ENCODE measurements around the gene MED12L. TPM values are rescaled to one million over a fixed set of nuclear protein-coding genes. Genes with fewer than 3 reads are reported as not detected.

Gene MED12L
- total RNA-seq, 6 donors from 2014 or later, result 0.27 to 1.5 (median 0.31) TPM; not detected in 2

- Histone ChIP-seq H3K27ac (no peak overlapping the region), H3K36me3 (no peaks in the 10 kb centered on the region), H3K4me1 (peaks cover 0 to 10% (median 3%) of the 10 kb centered on the region in 4 donors), H3K27me3 (no peaks in the 10 kb centered on the region), H3K4me3 (no peak overlapping the region), H3K9me3 (no peaks in the 10 kb centered on the region)
- ATAC-seq (ENCODE audit: low FRiP score in 2 of 2), result no peak
- WGBS, 2 donors, result 72 to 76% methylated on average over 3 of the region's 3 CpGs
- TF ChIP-seq POLR2A (IDR thresholded peaks at IDR 0.05) (no peak), POLR2AphosphoS5 (IDR thresholded peaks at IDR 0.05) (no peak), EP300 (IDR thresholded peaks at IDR 0.05) (no peak)
- TF ChIP-seq, protein P1, sequence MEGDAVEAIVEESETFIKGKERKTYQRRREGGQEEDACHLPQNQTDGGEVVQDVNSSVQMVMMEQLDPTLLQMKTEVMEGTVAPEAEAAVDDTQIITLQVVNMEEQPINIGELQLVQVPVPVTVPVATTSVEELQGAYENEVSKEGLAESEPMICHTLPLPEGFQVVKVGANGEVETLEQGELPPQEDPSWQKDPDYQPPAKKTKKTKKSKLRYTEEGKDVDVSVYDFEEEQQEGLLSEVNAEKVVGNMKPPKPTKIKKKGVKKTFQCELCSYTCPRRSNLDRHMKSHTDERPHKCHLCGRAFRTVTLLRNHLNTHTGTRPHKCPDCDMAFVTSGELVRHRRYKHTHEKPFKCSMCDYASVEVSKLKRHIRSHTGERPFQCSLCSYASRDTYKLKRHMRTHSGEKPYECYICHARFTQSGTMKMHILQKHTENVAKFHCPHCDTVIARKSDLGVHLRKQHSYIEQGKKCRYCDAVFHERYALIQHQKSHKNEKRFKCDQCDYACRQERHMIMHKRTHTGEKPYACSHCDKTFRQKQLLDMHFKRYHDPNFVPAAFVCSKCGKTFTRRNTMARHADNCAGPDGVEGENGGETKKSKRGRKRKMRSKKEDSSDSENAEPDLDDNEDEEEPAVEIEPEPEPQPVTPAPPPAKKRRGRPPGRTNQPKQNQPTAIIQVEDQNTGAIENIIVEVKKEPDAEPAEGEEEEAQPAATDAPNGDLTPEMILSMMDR (IDR thresholded peaks at IDR 0.05), result no peak
- DNase-seq, result no peak
Measured at GRCh38 chr3:151366993-151367392, 281.5 kb downstream of the MED12L start.

GRCh38 chr3:151367448-151367847 lies 282.0 kb downstream of the MED12L start:
- ATAC-seq (ENCODE audit: low FRiP score in 2 of 2) (no peak), DNase-seq (no peak)
- H3K27me3 ChIP-seq, result no peaks in the 10 kb centered on the region
- no peak overlapping the region for H3K27ac ChIP-seq
- 73 to 84% methylated on average over 5 of the region's 5 CpGs for whole genome bisulfite sequencing, 2 donors
- H3K4me3 ChIP-seq, result no peak overlapping the region
- TF ChIP-seq POLR2AphosphoS5 (IDR thresholded peaks at IDR 0.05) (no peak), EP300 (IDR thresholded peaks at IDR 0.05) (no peak), POLR2A (IDR thresholded peaks at IDR 0.05) (no peak)
- TF ChIP-seq, protein P1 (IDR thresholded peaks at IDR 0.05), result no peak
- no peaks in the 10 kb centered on the region for H3K9me3 ChIP-seq
- no peaks in the 10 kb centered on the region for H3K36me3 ChIP-seq
- peaks cover 0 to 8% (median 1%) of the 10 kb centered on the region in 4 donors for H3K4me1 ChIP-seq

DNA sequence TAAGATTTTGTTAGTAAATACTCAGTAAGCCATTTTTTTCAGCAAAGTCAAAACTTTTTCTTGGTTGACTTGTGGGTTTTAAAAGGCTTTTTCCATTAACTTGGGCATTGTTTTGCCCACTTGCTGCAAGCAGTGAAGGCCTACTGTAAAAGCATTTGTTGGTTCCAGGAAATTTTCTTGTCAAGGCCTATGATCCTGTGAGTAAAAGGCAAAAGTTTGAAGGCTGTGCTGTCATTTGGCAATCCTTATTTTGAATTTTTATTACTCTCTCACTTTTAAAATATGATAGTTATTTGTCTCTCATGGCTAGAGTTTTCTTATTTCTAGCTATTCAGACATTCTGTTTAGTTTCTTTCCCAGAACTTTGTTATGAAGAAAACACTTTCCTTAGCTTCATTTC lies 286.1 kb downstream of the MED12L start:
- DNase-seq, result no peak
- H3K36me3 ChIP-seq, result no peaks in the 10 kb centered on the region

GRCh38 chr3:151372063-151372820 lies 286.8 kb downstream of the MED12L start:
- ATAC-seq (ENCODE audit: low FRiP score in 2 of 2) (no peak), DNase-seq (no peak)
- Histone ChIP-seq H3K27ac (no peak overlapping the region), H3K4me3 (no peak overlapping the region), H3K4me1 (no peaks in the 10 kb centered on the region), H3K27me3 (no peaks in the 10 kb centered on the region), H3K9me3 (no peaks in the 10 kb centered on the region), H3K36me3 (no peaks in the 10 kb centered on the region)
- TF ChIP-seq POLR2A (IDR thresholded peaks at IDR 0.05) (no peak), POLR2AphosphoS5 (IDR thresholded peaks at IDR 0.05) (no peak), EP300 (IDR thresholded peaks at IDR 0.05) (no peak)
- TF ChIP-seq, protein P1 (IDR thresholded peaks at IDR 0.05), result no peak
- WGBS, 2 donors, result 91 to 94% methylated on average over 4 of the region's 4 CpGs

More for the DNA sequence above, 286.1 kb downstream of the MED12L start:
- ATAC-seq (ENCODE audit: low FRiP score in 2 of 2), result no peak
- H3K27ac ChIP-seq, result no peak overlapping the region
- TF ChIP-seq, protein P1 (IDR thresholded peaks at IDR 0.05), result no peak
- no peak for TF ChIP-seq POLR2A (IDR thresholded peaks at IDR 0.05)
- TF ChIP-seq POLR2AphosphoS5 (IDR thresholded peaks at IDR 0.05), result no peak
- TF ChIP-seq EP300 (IDR thresholded peaks at IDR 0.05), result no peak
- H3K27me3 ChIP-seq, result no peaks in the 10 kb centered on the region
- H3K4me3 ChIP-seq, result no peak overlapping the region
- H3K9me3 ChIP-seq, result no peaks in the 10 kb centered on the region
- no peaks in the 10 kb centered on the region for H3K4me1 ChIP-seq

Data from upper lobe of left lung (tissue), 6 donors.